IMR-90 (cell line): Measurements from ENCODE around the gene ADIG.

Source experiments
- BHLHE40 ChIP-seq: fragments of 150-350 bp; IDR thresholded peaks from 2 replicates; pipeline ENCODE4 v1.6.1; 2016; ENCODE audit warnings: mild to moderate bottlenecking, low read depth, low read length
- CEBPB ChIP-seq: IDR thresholded peaks from 2 replicates; pipeline ENCODE4 v1.6.1; 2012; ENCODE audit warnings: low read depth, low read length, improper control_type of control experiment
- MAZ ChIP-seq: IDR thresholded peaks from 2 replicates; pipeline ENCODE4 v1.6.1; 2012; ENCODE audit warnings: low read depth, mild to moderate bottlenecking, low read length, improper control_type of control experiment, moderate library complexity, borderline replicate concordance
- MXI1 ChIP-seq: IDR thresholded peaks from 2 replicates; pipeline ENCODE4 v1.6.1; 2012; ENCODE audit warnings: low read depth, mild to moderate bottlenecking, low read length, moderate library complexity, borderline replicate concordance
- NFE2L2 ChIP-seq: fragments of 150-350 bp; IDR thresholded peaks from 2 replicates; pipeline ENCODE4 v1.6.1; 2016; ENCODE audit warnings: low read depth, mild to moderate bottlenecking, low read length
- POLR2A ChIP-seq: IDR thresholded peaks from 2 replicates; pipeline ENCODE4 v1.6.1; 2012; ENCODE audit warnings: mild to moderate bottlenecking, low read depth, low read length
- RAD21 ChIP-seq: IDR thresholded peaks from 2 replicates; pipeline ENCODE4 v1.6.1; 2012; ENCODE audit warnings: low read length, improper control_type of control experiment
- RCOR1 ChIP-seq: IDR thresholded peaks from 2 replicates; pipeline ENCODE4 v1.6.1; 2012; ENCODE audit warnings: mild to moderate bottlenecking, low read length, improper control_type of control experiment; ENCODE audit not compliant: insufficient replicate concordance
- SMC3 ChIP-seq: fragments of 150-350 bp; IDR thresholded peaks from 2 replicates; pipeline ENCODE4 v1.6.1; 2016; ENCODE audit warnings: low read depth, mild to moderate bottlenecking, antibody characterized with exemption, low read length, moderate library complexity
- TF ChIP-seq, protein P1 (sequence below): conservative IDR thresholded peaks from 2 replicates; pipeline ENCODE4 v1.5.1; 2012; ENCODE audit warnings: mild to moderate bottlenecking, low read depth, low read length, improper control_type of control experiment
- TF ChIP-seq, protein P2 (sequence below): fragments of 150-350 bp; IDR thresholded peaks from 2 replicates; pipeline ENCODE4 v1.6.1; 2016; ENCODE audit warnings: low read depth, mild to moderate bottlenecking, low read length, moderate library complexity, borderline replicate concordance
- TF ChIP-seq, protein P3 (sequence below): fragments of 150-350 bp; IDR thresholded peaks from 2 replicates; pipeline ENCODE4 v1.6.1; 2017; ENCODE audit warnings: mild to moderate bottlenecking, antibody characterized with exemption, low read length, low read depth

DNA sequence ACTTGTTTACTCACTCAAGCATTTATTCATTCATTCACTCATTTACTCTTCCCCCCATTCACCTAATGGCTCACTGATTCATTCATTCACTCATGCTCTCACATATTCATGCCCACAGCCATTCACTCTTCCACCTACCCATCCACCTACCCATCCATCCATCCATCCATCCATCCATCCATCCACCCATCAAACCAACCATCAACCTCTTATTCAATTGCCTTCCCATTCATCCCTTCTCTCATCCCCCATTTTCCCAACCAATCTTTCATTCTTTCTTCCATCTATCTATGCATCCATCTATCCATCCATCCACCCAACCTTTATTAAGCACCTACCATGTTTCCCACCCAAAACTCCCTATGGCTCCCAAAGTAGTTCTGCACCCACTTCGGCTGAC, 19.1 kb downstream of the ADIG start:
- TF ChIP-seq, protein P1, sequence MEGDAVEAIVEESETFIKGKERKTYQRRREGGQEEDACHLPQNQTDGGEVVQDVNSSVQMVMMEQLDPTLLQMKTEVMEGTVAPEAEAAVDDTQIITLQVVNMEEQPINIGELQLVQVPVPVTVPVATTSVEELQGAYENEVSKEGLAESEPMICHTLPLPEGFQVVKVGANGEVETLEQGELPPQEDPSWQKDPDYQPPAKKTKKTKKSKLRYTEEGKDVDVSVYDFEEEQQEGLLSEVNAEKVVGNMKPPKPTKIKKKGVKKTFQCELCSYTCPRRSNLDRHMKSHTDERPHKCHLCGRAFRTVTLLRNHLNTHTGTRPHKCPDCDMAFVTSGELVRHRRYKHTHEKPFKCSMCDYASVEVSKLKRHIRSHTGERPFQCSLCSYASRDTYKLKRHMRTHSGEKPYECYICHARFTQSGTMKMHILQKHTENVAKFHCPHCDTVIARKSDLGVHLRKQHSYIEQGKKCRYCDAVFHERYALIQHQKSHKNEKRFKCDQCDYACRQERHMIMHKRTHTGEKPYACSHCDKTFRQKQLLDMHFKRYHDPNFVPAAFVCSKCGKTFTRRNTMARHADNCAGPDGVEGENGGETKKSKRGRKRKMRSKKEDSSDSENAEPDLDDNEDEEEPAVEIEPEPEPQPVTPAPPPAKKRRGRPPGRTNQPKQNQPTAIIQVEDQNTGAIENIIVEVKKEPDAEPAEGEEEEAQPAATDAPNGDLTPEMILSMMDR = no peak
- TF ChIP-seq SMC3 (no peak), MAZ (no peak), CEBPB (no peak), NFE2L2 (no peak), RCOR1 (no peak), POLR2A (no peak), BHLHE40 (no peak), MXI1 (no peak), RAD21 (no peak)
- TF ChIP-seq, protein P2, sequence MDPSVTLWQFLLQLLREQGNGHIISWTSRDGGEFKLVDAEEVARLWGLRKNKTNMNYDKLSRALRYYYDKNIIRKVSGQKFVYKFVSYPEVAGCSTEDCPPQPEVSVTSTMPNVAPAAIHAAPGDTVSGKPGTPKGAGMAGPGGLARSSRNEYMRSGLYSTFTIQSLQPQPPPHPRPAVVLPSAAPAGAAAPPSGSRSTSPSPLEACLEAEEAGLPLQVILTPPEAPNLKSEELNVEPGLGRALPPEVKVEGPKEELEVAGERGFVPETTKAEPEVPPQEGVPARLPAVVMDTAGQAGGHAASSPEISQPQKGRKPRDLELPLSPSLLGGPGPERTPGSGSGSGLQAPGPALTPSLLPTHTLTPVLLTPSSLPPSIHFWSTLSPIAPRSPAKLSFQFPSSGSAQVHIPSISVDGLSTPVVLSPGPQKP = no peak
- TF ChIP-seq, protein P3, sequence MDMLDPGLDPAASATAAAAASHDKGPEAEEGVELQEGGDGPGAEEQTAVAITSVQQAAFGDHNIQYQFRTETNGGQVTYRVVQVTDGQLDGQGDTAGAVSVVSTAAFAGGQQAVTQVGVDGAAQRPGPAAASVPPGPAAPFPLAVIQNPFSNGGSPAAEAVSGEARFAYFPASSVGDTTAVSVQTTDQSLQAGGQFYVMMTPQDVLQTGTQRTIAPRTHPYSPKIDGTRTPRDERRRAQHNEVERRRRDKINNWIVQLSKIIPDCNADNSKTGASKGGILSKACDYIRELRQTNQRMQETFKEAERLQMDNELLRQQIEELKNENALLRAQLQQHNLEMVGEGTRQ = no peak
